BE2C (cell line): ENCODE results near the gene EBF3.

ENCODE experiments used
- DNase-seq: peaks from one replicate; pipeline ENCODE4 v3.0.0-alpha.2; 2020
- H3K27me3 ChIP-seq: fragments of 250-450 bp; sonication (Bioruptor Pico); 2 replicates; pipeline ENCODE4 v1.5.1; 2020; ENCODE audit warnings: mild to moderate bottlenecking
- H3K36me3 ChIP-seq: fragments of 250-450 bp; sonication (Bioruptor Pico); 2 replicates; pipeline ENCODE4 v1.5.1; 2020; ENCODE audit warnings: mild to moderate bottlenecking
- H3K4me1 ChIP-seq: fragments of 250-450 bp; sonication (Bioruptor Pico); 2 replicates; pipeline ENCODE4 v1.5.1; 2020
- H3K4me3 ChIP-seq: 2 replicates; pipeline ENCODE4 v1.5.1; 2011; ENCODE audit warnings: low read depth, low read length
- H3K9me3 ChIP-seq: fragments of 250-450 bp; sonication (Bioruptor Pico); 2 replicates; pipeline ENCODE4 v1.5.1; 2020
- CTCF ChIP-seq: IDR thresholded peaks from 2 replicates; pipeline ENCODE4 v1.5.1; 2012; ENCODE audit warnings: mild to moderate bottlenecking, low read depth, low read length

EBF3 gene

GRCh38 chr10:129832573-129833467 lies 131.3 kb downstream of the EBF3 start:
- Histone ChIP-seq H3K36me3 (peaks cover under 1% of the 10 kb centered on the region; the same call in 1 of the 2 replicates), H3K4me3 (no peak overlapping the region), H3K4me1 (peaks cover 4% of the 10 kb centered on the region; the same call in 1 of the 2 replicates), H3K27me3 (no peaks in the 10 kb centered on the region), H3K9me3 (no peaks in the 10 kb centered on the region)
- TF ChIP-seq CTCF: no peak
- no peak for DNase-seq

- no peaks in the 10 kb centered on the region for H3K9me3 ChIP-seq
- no peaks in the 10 kb centered on the region for H3K36me3 ChIP-seq
- H3K27me3 ChIP-seq: no peaks in the 10 kb centered on the region
- TF ChIP-seq CTCF: no peak
- DNase-seq: no peak
- H3K4me1 ChIP-seq: peaks cover 4% of the 10 kb centered on the region; the same call in 1 of the 2 replicates
- no peak overlapping the region for H3K4me3 ChIP-seq
These were observed 132.9 kb downstream of the EBF3 start for GRCh38 chr10:129831150-129831549.

GRCh38 chr10:129825826-129826225 lies 138.2 kb downstream of the EBF3 start:
- peaks cover 4% of the 10 kb centered on the region; the same call in 1 of the 2 replicates for H3K4me1 ChIP-seq
- no peak for TF ChIP-seq CTCF
- no peak for DNase-seq

GRCh38 chr10:129825221-129825620 lies 138.9 kb downstream of the EBF3 start:
- no peaks in the 10 kb centered on the region for H3K9me3 ChIP-seq
- no peak overlapping the region for H3K4me3 ChIP-seq
- no peaks in the 10 kb centered on the region for H3K27me3 ChIP-seq
- H3K4me1 ChIP-seq: peaks cover 4% of the 10 kb centered on the region; the same call in 1 of the 2 replicates
- H3K36me3 ChIP-seq: no peaks in the 10 kb centered on the region
- no peak for DNase-seq
- no peak for TF ChIP-seq CTCF

More at GRCh38 chr10:129825826-129826225, 138.2 kb downstream of the EBF3 start:
- H3K4me3 ChIP-seq: no peak overlapping the region
- H3K36me3 ChIP-seq: no peaks in the 10 kb centered on the region
- H3K27me3 ChIP-seq: no peaks in the 10 kb centered on the region
- no peaks in the 10 kb centered on the region for H3K9me3 ChIP-seq

GRCh38 chr10:129820451-129820850 lies 143.6 kb downstream of the EBF3 start:
- no peak for DNase-seq
- no peak for TF ChIP-seq CTCF
- Histone ChIP-seq H3K4me3 (no peak overlapping the region), H3K27me3 (no peaks in the 10 kb centered on the region), H3K4me1 (no peaks in the 10 kb centered on the region), H3K9me3 (no peaks in the 10 kb centered on the region), H3K36me3 (no peaks in the 10 kb centered on the region)

- TF ChIP-seq CTCF: no peak
- Histone ChIP-seq H3K4me3 (no peak overlapping the region), H3K9me3 (no peaks in the 10 kb centered on the region), H3K27me3 (no peaks in the 10 kb centered on the region), H3K36me3 (no peaks in the 10 kb centered on the region), H3K4me1 (no peaks in the 10 kb centered on the region)
- no peak for DNase-seq
These were observed 147.4 kb downstream of the EBF3 start for GRCh38 chr10:129816656-129817045.
